Ectodermal cell (in vitro differentiated cells): Measurements from ENCODE around the gene ARHGEF1.

Source experiments
- H3K27ac ChIP-seq: 2 replicates; pipeline ENCODE4 v1.7.0; 2013; ENCODE audit warnings: mild to moderate bottlenecking, low read depth, low read length; ENCODE audit not compliant: insufficient read depth, poor library complexity, severe bottlenecking
- H3K27me3 ChIP-seq: 2 replicates; pipeline ENCODE4 v1.7.0; 2013; ENCODE audit warnings: mild to moderate bottlenecking, low read length; ENCODE audit not compliant: insufficient read depth, control insufficient read depth, poor library complexity, severe bottlenecking
- H3K36me3 ChIP-seq: one replicate; pipeline ENCODE4 v1.7.0; 2013; ENCODE audit warnings: low read length; ENCODE audit not compliant: control insufficient read depth, insufficient read depth
- H3K4me1 ChIP-seq: one replicate; pipeline ENCODE4 v1.7.0; 2013; ENCODE audit warnings: low read length; ENCODE audit not compliant: control insufficient read depth, insufficient read depth
- H3K4me3 ChIP-seq: 2 replicates; pipeline ENCODE4 v1.7.0; 2013; ENCODE audit warnings: low read depth, low read length, control low read depth; ENCODE audit not compliant: insufficient read depth
- H3K9me3 ChIP-seq: 2 replicates; pipeline ENCODE4 v1.7.0; 2013; ENCODE audit warnings: mild to moderate bottlenecking, low read length, moderate library complexity; ENCODE audit not compliant: control insufficient read depth
- WGBS, 2 experiments: methylation state at CpG; one replicate each; pipeline ENCODE4 v1.1.7; 2013; ENCODE audit warnings: missing lambda C conversion rate in 2 of 2; 5-methylcytosine and 5-hydroxymethylcytosine counted together

Gene ARHGEF1

GRCh38 chr19:41863209-41863931 lies 19.6 kb upstream of the ARHGEF1 start:
- Histone ChIP-seq H3K9me3 (no peaks in the 10 kb centered on the region), H3K27ac (no peak overlapping the region), H3K36me3 (peaks cover 50% of the 10 kb centered on the region), H3K27me3 (no peaks in the 10 kb centered on the region), H3K4me1 (peaks cover 17% of the 10 kb centered on the region), H3K4me3 (no peak overlapping the region)
- WGBS, 2 experiments = 94 to 95% methylated on average over 11 of the region's 11 CpGs

DNA sequence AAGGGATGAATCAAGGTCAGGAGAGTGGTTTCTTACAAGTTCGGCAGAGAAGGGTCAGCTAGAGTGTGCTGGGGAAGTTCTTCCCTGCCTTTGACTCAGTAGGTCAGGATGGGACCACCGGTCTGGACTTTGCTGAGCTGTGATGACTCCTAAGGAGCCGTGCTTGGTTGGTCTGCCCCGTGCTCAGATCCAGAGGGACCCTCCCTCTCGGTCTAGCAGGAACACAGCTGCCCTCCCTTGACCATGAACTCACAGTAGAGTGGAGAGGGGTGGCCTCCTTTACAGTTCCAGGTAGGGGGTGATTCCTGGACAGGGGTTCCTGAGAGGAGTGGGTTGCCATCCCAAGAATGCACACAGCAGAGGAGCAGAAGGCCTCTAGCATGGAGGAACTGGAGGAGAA lies 18.6 kb upstream of the ARHGEF1 start:
- H3K36me3 ChIP-seq = peaks cover 59% of the 10 kb centered on the region
- H3K9me3 ChIP-seq = no peaks in the 10 kb centered on the region
- H3K4me1 ChIP-seq = peaks cover 17% of the 10 kb centered on the region
- no peaks in the 10 kb centered on the region for H3K27me3 ChIP-seq
- no peak overlapping the region for H3K27ac ChIP-seq
- WGBS, 2 experiments = 97 to 98% methylated on average over 5 of the region's 5 CpGs
- H3K4me3 ChIP-seq = no peak overlapping the region

DNA sequence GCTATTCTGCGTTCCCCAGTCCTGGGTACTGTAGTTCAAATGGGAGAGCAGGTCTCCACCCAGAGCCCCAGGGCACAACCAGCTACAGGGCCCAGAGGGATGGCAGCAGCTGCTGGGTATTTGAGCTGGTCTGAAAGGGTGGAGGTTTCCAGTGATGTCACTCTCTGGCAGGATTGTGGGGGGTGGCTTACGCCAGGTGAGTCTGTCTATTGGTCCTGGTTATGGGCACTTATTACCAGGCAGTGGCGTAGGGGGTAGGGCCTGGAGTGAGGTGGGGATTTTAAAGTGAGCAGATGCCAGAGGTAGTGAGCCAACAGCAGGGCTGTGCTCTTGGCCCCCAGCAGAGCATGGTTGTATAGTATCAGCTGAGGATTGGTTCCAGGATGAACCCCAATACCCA lies 16.7 kb upstream of the ARHGEF1 start:
- H3K9me3 ChIP-seq = no peaks in the 10 kb centered on the region
- no peak overlapping the region for H3K27ac ChIP-seq
- WGBS, 2 experiments = 91 to 100% methylated on average over 3 of the region's 3 CpGs
- no peak overlapping the region for H3K4me3 ChIP-seq
- H3K4me1 ChIP-seq = peaks cover 16% of the 10 kb centered on the region
- no peaks in the 10 kb centered on the region for H3K27me3 ChIP-seq
- peaks cover 68% of the 10 kb centered on the region for H3K36me3 ChIP-seq

- no peaks in the 10 kb centered on the region for H3K4me1 ChIP-seq
- H3K4me3 ChIP-seq = no peak overlapping the region
- H3K27me3 ChIP-seq = no peaks in the 10 kb centered on the region
- WGBS, 2 experiments = 96 to 97% methylated on average over 10 of the region's 10 CpGs
- no peaks in the 10 kb centered on the region for H3K9me3 ChIP-seq
- peak overlapping the region; percentile 26 for H3K27ac ChIP-seq
- H3K36me3 ChIP-seq = peaks cover 47% of the 10 kb centered on the region
These were observed 14.6 kb upstream of the ARHGEF1 start for GRCh38 chr19:41868120-41868988.

- no peaks in the 10 kb centered on the region for H3K27me3 ChIP-seq
- H3K27ac ChIP-seq = no peak overlapping the region
- no peaks in the 10 kb centered on the region for H3K9me3 ChIP-seq
- WGBS, 2 experiments = 95 to 96% methylated on average over 12 of the region's 12 CpGs
- no peak overlapping the region for H3K4me3 ChIP-seq
- no peaks in the 10 kb centered on the region for H3K4me1 ChIP-seq
- H3K36me3 ChIP-seq = peaks cover 42% of the 10 kb centered on the region
These were observed 14.0 kb upstream of the ARHGEF1 start for GRCh38 chr19:41868989-41869300.

DNA sequence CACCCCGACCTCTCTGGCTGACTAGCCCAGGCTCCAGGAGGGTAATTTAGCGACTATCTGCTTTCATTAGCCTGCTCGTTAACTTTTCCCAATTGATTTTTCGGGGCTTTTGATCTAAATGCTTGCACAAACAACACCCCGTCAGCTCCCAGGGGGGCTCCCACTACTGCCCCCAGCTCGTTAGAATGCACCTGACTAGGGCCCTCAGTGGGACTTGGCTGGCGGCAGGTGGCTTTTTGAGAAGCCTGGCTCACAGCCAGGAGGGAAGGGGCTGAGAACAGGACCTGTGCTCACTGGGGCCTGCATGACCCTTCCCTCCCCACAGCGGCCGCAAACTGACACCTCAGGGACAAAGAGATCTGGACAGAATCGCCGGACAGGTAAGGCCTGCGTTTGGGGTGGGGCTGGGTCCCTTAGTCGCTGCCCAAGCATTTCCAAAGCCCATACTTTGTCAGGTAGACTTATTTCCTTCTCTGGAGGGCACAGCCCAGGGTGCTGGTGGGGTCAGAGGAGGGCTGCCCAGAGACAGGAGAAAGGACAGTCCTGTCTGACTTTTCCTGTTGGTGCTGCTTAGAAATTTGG lies 13.5 kb upstream of the ARHGEF1 start:
- Histone ChIP-seq H3K36me3 (peaks cover 36% of the 10 kb centered on the region), H3K27me3 (no peaks in the 10 kb centered on the region), H3K4me3 (no peak overlapping the region), H3K27ac (no peak overlapping the region), H3K4me1 (no peaks in the 10 kb centered on the region), H3K9me3 (no peaks in the 10 kb centered on the region)
- WGBS, 2 experiments = 93 to 94% methylated on average over 13 of the region's 13 CpGs

GRCh38 chr19:41870401-41870873 lies 12.5 kb upstream of the ARHGEF1 start:
- Histone ChIP-seq H3K4me1 (no peaks in the 10 kb centered on the region), H3K27me3 (no peaks in the 10 kb centered on the region), H3K4me3 (no peak overlapping the region), H3K9me3 (no peaks in the 10 kb centered on the region), H3K27ac (no peak overlapping the region), H3K36me3 (peaks cover 33% of the 10 kb centered on the region)
- WGBS, 2 experiments = 91 to 98% methylated on average over 3 of the region's 3 CpGs

DNA sequence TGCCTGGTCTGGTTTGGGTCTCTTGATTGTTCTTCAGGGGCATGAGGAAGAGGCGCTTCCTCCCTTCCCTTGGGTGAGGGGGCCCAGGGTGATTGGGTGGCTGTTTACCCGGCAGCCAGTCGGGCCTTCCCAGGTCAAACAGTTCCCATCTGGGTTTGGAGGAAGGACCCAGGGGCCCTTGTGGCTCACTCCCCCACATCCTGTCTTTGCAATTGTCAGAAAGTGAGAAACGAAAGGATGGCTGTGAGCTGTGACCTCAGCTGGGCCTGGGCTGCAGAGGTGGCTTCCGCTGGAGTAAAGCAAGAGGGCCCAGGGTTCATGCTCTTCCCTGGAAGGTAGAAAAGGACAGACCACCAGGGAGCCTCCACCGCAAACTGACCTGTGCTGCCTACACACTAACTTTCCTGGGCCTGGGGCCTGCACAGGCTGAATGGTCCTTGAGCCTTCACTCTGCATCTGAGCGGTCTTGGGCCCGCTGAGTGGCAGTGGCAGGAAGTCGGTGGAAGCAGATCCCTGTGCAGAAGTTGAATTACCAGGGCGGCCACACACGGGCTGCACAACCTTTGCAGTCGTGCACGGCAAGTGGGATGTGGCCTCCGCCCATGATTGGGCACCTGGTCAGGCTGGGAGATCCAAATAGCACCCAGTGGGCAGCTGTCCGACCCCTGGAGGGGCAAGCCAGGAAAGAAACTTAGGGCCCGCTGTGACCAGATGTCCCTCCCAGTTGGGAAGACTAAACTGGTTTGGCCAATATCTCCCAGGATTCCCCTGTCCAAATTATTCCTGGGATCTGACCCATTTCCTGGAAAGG lies 11.2 kb upstream of the ARHGEF1 start:
- H3K27ac ChIP-seq = peak overlapping the region; percentile 26
- no peaks in the 10 kb centered on the region for H3K9me3 ChIP-seq
- 92 to 93% methylated on average over 16 of the region's 16 CpGs for WGBS, 2 experiments
- H3K4me1 ChIP-seq = no peaks in the 10 kb centered on the region
- H3K4me3 ChIP-seq = no peak overlapping the region
- H3K36me3 ChIP-seq = peaks cover 28% of the 10 kb centered on the region
- H3K27me3 ChIP-seq = no peaks in the 10 kb centered on the region

DNA sequence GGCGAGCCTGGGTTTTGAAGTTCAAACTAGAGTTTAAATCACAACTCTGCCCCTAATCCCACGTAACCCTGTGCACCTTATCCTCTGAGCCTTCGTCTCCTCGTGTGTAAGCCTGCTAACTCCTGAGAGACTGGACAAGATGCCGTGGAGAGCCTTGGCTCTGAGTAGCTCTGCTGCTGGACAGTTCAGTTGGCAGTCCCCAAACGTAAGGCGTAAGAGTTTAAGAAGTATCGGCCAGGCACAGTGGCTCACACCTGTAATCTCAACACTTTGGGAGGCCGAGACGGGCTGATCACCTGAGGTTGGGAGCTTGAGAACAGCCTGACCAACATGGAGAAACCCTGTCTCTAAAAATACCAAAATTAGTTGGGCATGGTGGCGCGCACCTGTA lies 10.6 kb upstream of the ARHGEF1 start:
- no peak overlapping the region for H3K27ac ChIP-seq
- H3K9me3 ChIP-seq = no peaks in the 10 kb centered on the region
- H3K4me3 ChIP-seq = no peak overlapping the region
- H3K36me3 ChIP-seq = peaks cover 28% of the 10 kb centered on the region
- WGBS, 2 experiments = 92 to 93% methylated on average over 12 of the region's 12 CpGs
- no peaks in the 10 kb centered on the region for H3K27me3 ChIP-seq
- no peaks in the 10 kb centered on the region for H3K4me1 ChIP-seq
